Left cardiac atrium (tissue), 4 donors: ENCODE data around the gene CEP63. TPM values are rescaled to one million over a fixed set of nuclear protein-coding genes. Genes with fewer than 3 reads are reported as not detected.

ENCODE experiments used
- ATAC-seq, 2 donors: fragments of 200-7000 bp; cut with Tn5 transposase; one replicate each; pipeline ENCODE4 v1.9.1; 2020; ENCODE audit warnings: mild to moderate bottlenecking in 2 of 2, moderate library complexity in 2 of 2
- DNase-seq: peaks from one replicate; pipeline ENCODE4 v3.0.0-alpha.2; 2020
- intact Hi-C, 2 donors: fragments of 100-400 bp; cut with DNase I; formaldehyde crosslinking; loops; one replicate each; pipeline versions ENCODE4 v1.14.1 to v1.15.1; 2022 to 2023
- total RNA-seq, 2 donors: library from RNA; stranded (reverse); fragmentation: NEBNext Ultra II Directional; extraction: Animal tissue kit (Norgen Biotek cat#: 25700); gene quantifications; one replicate each; pipeline ENCODE4 v1.2.1, GENCODE V29; 2021
- donor health status: DM: no; HTN: yes; CAD: no.
- donor health status: DM: no; HTN: yes; CAD: no; lungs with severe emphysema.
- donor health status: DM: yes; HTN: yes; CAD: no.
- donor health status: Dilated cardiomyopathy.

Gene CEP63
- total RNA-seq, 2 donors from 2014 or later: 30.2 to 31.7 TPM

- peak in 1 of 2 donors; percentile 11 for ATAC-seq
- intact Hi-C loops: no loop called here
These were observed 21.0 kb upstream of the CEP63 start for GRCh38 chr3:134464689-134465365.

DNA sequence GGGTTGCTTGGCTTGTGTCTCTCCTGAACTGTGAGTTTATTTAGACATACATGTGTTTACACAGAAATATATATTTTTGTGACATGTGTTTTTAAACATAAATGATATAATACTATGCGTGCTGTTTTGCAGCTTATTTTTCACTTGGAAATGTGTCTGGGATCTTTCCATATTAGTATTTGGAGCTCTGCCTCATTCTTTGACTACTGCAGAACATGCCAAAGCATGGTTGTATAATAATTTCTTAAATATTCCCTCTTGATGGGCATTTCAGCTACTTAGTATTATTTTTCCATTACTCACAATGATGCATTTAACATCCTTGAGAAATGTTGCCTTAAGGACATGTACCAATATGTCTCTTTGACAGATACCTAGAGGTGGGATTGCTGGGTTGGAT is 19.5 kb upstream of the CEP63 start:
- DNase-seq (no peak), ATAC-seq (no peak)
- intact Hi-C loops: no loop called here

More at GRCh38 chr3:134464689-134465365, 21.0 kb upstream of the CEP63 start:
- DNase-seq: no peak

DNA sequence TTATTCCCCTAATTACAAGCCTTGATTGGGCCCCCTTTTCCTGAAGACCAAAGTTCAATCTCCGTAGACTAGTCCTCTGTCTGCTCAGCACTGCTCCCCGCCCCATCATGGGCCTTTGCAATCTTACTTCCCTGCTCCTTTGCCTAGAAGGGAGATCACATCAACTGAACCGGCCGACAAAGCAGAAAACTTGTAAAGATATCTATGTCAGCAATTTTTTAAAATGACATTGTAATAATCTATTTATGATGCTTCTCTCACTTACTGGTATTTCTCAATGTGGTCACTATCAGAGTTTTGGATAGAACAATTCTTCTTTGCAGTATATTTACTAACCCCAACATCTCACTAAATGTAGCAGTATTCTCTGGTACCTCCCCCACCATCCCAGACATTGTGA is 17.3 kb upstream of the CEP63 start:
- intact Hi-C loops: no loop called here
- no peak for DNase-seq
- no peak for ATAC-seq

DNA sequence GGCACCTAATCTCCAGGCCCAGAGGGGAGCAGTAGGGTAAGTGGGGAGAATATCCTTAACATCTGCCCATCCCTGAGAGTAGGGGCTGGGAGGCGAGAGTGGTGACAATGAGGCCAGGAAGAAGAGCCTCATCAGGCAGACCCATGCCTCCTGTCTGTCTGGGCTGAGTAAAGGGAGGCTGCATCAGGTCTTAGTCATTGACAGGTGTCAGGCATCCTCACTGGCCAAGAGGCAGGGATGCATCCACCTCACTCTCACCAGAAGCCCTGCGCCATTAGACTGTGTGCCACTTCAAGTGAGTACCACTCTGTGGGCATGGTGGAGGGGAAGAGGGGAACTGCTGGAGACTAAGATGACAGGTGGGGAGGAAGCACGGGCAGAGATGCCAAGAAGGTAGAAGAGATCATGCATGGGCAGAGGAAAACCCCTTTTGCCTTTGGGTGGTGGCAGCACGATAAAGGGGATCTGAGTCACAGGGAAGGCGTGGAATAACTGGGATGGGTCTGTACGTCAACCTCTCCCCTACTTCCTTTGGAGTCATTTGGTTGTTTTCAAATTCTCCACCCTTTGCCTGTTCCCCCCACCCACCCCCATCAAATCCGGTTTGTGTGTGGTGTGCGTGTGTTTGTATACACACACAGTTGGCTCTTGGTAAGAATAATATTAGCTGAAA is 14.2 kb upstream of the CEP63 start:
- intact Hi-C loops: loop anchor here (2.0 to 10.0 kb wide), 5 partner anchors 97 to 274 kb away; partner anchors contain the start of gene AMOTL2 (in 2 of the 2)
- ATAC-seq: peak in 1 of 2 donors; percentile 22

GRCh38 chr3:134472831-134473230 is 13.0 kb upstream of the CEP63 start:
- DNase-seq (no peak), ATAC-seq (no peak)

More for the DNA sequence above, 14.2 kb upstream of the CEP63 start:
- no peak for DNase-seq

DNA sequence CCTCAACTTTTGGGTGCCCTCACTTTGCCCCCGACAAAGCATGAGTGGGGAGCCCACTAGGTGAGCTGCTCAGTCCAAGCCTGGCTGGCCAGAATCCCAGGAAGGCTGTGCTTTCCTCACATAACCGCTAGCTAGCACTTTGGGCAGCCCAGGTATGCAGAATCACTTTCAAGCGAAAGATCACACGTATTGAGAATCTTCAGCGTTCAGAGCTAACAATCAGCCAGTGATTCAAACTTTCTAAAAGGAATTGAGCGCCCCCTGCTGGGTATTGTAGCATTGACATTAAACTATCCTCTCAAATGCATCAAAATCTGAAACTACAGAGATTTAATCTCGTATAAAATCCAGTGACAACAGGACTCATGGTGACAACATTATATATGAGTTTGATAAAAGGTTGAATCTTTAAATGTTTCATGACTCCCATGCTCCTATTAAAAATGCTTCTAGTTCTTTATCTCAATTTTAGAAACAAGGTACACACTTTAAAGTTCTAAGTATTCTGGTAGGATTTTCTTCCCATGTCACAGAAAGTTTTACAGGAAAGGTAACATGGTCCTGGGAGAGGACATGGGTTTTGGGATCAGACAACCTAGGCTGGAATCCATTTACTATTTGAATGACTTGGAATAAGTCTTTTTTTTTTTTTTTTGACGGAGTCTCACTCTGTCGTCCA is 11.8 kb upstream of the CEP63 start:
- DNase-seq (peak; percentile 74), ATAC-seq (peak; percentile 35 to 65)
- intact Hi-C loops: loop anchor here (1.0 to 10.0 kb wide), 6 partner anchors 99 to 277 kb away; partner anchors contain the start of gene AMOTL2 (in 2 of the 2)

More at GRCh38 chr3:134472831-134473230, 13.0 kb upstream of the CEP63 start:
- intact Hi-C loops: loop anchor here (2.0 to 10.0 kb wide), 5 partner anchors 98 to 276 kb away; partner anchors contain the start of gene AMOTL2 (in 2 of the 2)

DNA sequence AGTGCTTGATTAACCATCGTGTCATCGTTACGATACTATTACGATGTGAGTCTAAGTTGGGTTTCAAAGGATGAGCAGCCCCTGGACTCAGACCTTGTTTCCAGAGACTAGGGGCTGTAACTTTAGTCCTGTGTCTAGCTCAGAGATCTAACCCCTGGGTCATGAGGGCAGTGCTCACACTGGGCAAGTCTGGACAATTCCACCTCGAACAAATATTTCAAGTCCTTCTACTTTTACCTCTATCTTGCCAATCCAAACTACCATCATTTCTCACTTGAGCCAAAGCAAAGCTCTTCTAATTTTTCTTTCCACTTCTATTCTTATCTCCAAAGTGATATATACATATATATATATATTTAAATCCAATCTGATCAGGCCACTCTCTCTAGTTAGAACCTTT is 10.9 kb upstream of the CEP63 start:
- intact Hi-C loops: loop anchor here (1.0 to 10.0 kb wide), 5 partner anchors 100 to 278 kb away; partner anchors contain the start of gene AMOTL2 (in 2 of the 2)
- ATAC-seq (no peak), DNase-seq (no peak)

DNA sequence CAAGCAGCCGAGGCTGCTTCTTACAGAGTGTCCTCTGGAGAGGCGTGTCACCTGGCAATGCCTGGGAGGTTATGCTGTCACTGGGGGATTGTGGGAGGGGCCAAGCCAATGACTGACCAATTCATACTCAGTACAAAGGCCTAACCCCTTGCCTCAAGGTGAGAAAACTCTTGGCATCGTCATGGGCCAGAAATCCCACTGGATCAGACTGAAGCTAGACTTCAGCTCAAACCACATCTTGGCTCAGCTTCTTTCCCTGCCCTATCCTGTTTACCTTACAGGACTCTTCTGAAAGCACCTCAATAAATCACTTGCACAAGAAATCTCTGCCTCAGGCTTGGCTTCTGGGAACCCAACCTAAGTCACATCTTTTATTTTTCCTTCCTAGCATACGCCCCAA is 9.6 kb upstream of the CEP63 start:
- ATAC-seq: peak in 1 of 2 donors; percentile 36
- intact Hi-C loops: loop anchor here in 1 of 2 donors (10.0 kb wide), 1 partner anchor 102 kb away; the partner anchor contains the start of gene AMOTL2
- no peak for DNase-seq

DNA sequence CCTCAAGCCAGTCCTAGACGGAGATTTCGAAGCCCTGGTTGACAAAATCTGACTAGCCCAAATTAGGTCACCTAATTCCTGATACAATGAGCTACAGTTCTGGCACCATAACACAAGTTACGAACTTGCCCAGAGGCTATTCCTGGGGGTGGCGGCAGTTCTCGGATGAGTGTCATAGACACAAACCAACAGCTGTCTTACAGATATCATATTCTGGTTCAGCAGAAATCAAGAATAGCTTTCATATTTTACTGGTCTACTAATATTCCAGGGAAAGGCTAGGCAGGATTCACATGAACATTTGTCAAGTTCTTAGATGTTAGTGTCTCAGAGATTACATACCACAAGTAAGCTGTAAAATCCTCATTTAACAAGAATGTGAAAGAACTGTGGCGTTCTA is 8.9 kb upstream of the CEP63 start:
- intact Hi-C loops: loop anchor here in 1 of 2 donors (10.0 kb wide), 1 partner anchor 102 kb away; the partner anchor contains the start of gene AMOTL2
- DNase-seq (no peak), ATAC-seq (peak; percentile 77 to 92)

GRCh38 chr3:134477938-134478337 is 7.9 kb upstream of the CEP63 start:
- no peak for ATAC-seq
- intact Hi-C loops: loop anchor here in 1 of 2 donors (10.0 kb wide), 1 partner anchor 103 kb away; the partner anchor contains the start of gene AMOTL2

GRCh38 chr3:134480546-134480945 is 5.3 kb upstream of the CEP63 start:
- no peak for DNase-seq
- intact Hi-C loops: no loop called here
- no peak for ATAC-seq

More at GRCh38 chr3:134477938-134478337, 7.9 kb upstream of the CEP63 start:
- no peak for DNase-seq

DNA sequence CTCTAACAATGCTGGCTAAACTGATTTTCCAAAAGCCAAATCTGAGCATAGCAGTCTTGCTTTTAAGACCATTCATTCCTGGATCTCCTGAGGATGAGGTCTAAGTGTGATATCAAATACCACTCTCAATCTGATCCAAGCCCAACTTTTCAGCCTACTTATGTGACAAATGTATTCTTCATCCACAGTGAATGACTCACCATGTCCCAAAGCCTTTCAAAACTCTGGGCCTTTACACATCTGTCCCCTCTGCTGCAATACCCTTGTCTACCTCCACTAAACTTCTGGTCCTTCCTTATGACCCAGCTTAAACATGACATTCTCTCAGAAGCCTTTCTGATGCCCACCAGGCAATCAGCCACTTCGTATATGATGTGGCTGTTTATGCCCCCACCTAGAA is 4.7 kb upstream of the CEP63 start:
- no peak for ATAC-seq
- no peak for DNase-seq
- intact Hi-C loops: no loop called here

- intact Hi-C loops: no loop called here
- DNase-seq (no peak), ATAC-seq (no peak)
These were observed 3.2 kb upstream of the CEP63 start for GRCh38 chr3:134482622-134483021.

GRCh38 chr3:134483195-134483900 is 2.5 kb upstream of the CEP63 start:
- no peak for ATAC-seq
- no peak for DNase-seq
- intact Hi-C loops: no loop called here

DNA sequence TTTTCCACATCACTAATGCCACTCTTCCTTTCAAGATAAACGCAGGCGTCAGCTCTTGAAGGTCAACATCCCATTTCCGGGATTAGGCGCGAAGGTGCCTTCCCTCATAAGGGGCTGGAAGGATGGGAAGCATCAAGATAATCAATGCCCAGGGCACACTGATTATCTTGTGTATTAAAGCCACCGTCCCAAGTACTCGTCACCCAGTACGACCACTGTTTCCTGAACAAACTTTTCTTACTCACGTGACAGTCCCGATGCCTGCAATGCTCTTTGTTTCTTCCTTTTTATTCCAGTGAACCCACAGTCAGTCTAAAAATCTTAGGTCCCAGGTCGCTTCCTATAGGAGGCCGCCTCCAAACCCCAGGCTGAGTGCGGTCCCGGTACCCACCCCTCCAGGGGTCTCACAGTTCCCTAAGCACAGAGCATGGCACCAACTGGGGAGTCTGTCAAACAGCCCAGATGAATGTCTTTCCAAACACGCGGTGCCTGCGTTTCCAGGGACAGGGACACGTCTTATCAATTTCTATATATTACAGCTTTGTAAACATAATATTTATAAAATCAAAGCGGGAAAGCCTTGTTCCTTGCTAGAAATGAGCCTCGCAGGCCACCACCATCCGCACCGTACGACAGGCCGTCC is 661 bp upstream of the CEP63 start:
- DNase-seq (peak; percentile 94), ATAC-seq (peak; percentile 1 to 8)
- intact Hi-C loops: no loop called here

DNA sequence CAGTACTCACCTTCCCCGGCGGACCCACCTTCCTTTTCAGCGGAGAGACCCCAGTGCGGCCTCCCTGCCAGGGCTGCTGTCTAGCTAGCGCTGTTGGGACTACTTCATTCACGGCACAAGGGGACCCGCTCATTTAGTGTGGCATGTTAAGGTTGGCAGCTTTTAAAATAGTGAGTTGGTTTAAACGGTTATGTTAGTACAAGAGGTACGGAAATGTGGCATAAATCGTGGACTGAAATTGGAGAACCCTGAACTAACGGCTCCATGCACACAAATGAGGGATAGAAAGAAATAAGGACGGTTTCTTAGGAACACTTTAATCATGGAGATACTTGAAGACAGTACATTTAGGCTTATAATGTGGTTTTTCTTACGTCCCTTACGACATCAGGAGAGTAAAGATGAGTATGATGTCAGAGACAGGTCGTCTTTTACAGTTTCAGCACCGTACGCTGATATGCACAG is 752 bp downstream of the CEP63 start:
- intact Hi-C loops: no loop called here
- ATAC-seq (peak in 1 of 2 donors; percentile 2), DNase-seq (no peak)

DNA sequence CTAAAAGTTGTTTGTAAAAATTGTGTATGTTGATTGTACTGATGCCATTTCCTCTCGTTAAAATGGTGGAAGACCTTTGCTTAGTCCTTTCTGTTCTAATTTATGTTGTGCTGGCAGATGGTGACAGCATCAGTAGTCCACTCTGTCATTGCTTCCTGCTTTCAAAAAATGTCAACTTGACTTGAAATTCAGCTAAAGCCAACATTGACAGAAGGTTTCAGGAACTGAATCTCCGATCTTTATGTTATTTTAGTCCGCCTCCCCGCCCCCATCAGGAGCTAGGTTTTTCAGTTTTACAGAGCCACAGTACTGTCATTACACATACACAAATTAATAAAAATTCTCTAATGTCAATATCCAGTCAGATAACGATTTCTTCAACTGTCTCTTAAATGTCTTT is 1.5 kb downstream of the CEP63 start:
- no peak for ATAC-seq
- intact Hi-C loops: no loop called here
- DNase-seq: no peak

- no peak for DNase-seq
- intact Hi-C loops: no loop called here
- ATAC-seq: no peak
These were observed 8.6 kb downstream of the CEP63 start for GRCh38 chr3:134494495-134494894.
